NB4 (cell line): ENCODE results near the gene DDI1.

ENCODE experiments used
- CTCF ChIP-seq: IDR thresholded peaks from one replicate; pipeline ENCODE4 v1.5.1; 2012; ENCODE audit warnings: low read depth, low read length
- MAX ChIP-seq: IDR thresholded peaks from 2 replicates; pipeline ENCODE4 v1.6.1; 2011; ENCODE audit warnings: low read depth, low read length
- MYC ChIP-seq: IDR thresholded peaks from 2 replicates; pipeline ENCODE4 v1.6.1; 2011; ENCODE audit warnings: low read depth, low read length
- POLR2A ChIP-seq: IDR thresholded peaks from 2 replicates; pipeline ENCODE4 v1.6.1; 2011; ENCODE audit warnings: mild to moderate bottlenecking; ENCODE audit not compliant: insufficient read length; ENCODE audit errors: extremely low read depth

DNA sequence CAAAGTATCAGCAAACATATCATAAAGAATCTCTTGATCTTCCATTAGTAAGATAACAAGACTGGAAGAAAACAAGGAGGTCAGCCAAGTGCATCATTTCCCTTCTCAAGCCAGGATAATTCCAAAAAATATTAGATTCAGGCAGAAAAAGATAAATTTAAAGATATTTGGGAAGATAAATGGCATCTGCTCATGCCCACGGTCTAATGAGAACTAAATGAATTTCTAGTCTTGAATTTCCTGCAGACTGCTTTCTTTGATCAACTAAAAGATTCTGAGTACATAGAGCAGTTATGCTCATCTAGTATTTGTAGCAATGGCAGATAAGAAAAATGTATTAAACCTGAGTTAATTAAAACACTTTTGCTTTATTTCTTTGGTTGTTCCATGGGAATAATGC is 31.1 kb downstream of the DDI1 start:
- TF ChIP-seq POLR2A = no peak
- TF ChIP-seq MYC = no peak
- TF ChIP-seq CTCF = no peak
- TF ChIP-seq MAX = no peak
